Stimulated activated CD4-positive, alpha-beta T cell treated with anti-CD3 and anti-CD28 coated beads, Interleukin-12 subunit alpha, Interleukin-12 subunit beta, amount 100 ng/mL, for 24 hours (primary cell): Measurements from ENCODE around the gene EXOC4.

Experiments used
- DNase-seq, 2 experiments: peaks; one replicate each; pipeline ENCODE4 v3.0.0-alpha.2; 2020; ENCODE audit warnings: low read depth in 2 of 2

The EXOC4 gene

DNA sequence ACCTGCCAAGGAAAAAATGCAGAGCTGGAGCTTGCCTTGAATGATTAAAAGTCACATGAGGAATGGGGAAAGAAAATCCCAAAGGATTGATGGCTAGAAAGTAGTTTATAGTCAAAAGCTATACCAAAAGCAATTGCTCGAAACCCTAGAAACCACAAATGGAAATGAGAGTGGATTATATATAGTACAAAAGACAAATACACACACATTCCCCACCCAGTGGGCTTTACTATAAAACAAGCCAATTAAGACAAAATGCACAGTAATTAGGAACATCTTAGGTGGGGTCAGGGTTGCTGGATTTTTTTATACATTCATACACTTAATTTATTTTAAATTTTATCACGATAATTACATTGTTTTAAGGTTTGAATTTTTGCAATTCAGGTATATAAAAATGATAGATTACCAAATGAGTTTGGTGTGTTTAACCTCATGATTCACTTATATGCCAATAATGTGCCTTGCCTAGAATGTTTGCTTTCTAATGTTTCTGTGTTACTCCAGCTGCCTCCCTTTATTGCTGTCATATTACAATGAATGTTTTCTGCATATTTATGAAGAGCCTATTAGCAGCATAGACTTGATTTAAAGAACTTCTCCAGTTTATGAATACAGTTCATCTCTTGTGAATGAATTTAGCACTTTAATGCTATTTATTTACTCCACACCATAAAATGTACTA, 421.3 kb downstream of the EXOC4 start:
- DNase-seq, result no peak

DNA sequence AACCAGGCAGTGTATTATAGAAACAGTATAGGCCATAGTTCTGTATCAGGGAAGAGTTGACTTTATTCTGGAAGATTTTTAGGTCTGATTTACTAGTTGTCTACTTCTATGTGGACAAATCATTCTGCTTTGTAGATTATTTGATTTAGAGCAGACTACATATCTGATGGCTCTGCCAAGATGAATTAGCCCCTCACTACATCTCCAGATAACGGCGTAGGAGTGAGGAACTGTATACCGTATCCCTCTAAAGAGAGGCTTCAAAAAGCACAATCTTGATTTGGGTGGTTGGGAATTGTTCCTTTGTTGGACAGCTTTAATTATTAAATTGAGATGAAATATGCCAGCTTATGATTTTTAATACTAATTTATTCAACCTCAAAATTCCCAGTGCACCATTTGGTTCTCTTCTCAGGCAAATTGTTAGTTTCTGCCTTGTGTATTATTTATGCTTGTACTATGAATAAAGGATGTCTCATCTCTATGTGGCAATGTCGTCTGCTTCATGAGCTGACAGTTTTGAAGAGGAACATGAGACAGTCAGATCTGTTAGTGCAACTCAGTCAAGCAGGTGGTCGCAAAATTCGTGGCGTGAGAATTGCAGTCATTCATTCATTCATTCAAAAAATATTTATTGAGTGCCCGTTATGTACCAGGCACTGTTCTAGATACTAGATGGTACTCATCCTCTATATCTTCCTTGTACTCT, 422.8 kb downstream of the EXOC4 start:
- DNase-seq, result no peak

DNA sequence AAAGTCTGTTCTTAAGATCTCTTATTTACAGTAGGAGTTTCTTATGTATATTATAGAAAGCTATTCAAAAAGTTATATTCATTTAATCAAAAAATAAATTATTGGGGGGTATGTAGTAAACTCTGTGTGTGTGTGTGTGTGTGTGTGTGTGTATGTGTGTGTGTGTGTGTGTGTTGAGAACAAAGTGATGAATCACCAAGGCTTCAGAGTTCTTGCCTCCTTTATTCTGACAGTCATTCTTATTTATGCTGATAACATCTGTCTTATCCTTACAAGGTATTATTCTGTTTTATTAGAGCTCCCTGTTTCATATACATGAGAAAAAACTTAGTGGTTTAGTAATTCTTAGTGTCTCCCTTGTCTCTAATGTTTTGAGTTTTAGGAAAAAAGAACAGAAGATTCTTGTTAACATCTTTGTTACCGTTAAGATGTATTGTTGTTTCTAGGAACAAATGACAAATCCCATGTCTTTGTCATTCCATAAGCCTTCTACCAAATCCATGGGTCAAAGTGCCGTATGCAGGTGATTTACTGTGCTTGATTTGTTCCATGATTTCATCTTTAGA, 424.0 kb downstream of the EXOC4 start:
- DNase-seq, result no peak

DNA sequence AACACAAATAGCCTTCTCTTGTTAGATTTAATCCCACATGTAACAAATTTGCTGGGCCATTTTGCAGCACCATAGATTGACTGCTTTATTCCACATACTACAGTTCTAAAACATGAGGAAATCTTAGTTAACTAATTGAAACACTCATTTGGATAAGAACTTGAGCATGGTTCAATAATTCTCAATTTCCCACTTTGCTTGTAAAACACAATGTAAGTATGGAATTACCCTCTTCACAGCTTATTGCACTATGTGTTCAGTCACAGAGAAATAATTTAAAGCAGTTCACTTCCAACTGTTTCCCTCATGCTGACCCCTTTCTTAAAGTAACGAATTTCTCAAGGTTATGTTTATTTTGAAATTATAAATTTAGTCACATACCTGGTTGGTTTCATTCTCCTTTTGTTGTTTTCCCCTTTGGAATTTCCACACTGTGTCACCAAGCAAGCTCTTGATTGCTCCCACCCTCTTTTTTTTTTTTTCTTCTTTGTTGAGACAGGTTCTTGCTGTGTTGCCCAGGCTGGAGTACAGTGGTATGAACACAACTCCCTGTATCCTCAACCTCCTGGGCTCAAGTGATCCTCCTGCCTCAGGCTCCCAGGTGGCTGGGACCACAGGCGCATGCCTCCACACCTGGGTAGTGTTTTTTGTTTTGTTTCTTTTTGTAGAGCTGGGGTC, 425.4 kb downstream of the EXOC4 start:
- DNase-seq, result no peak

DNA sequence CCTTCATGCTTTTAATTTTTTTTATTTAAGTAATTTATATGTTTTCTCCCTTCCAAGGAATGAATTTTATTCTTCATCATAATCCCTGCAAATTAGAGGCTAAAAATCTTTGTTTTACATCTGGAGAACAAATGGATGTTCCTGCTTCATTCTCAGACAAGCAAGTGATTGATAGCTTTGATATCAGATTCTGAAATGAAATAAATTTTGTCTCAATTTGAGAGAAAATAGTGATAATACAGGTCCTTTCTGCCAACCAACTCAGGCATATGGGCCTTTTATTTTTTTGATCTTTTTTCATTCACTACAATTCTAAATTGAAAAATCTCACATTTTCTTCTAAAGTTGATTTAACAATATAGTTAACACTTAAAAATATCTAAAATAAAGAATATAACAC, 427.1 kb downstream of the EXOC4 start:
- no peak for DNase-seq

- no peak for DNase-seq
Observed at GRCh38 chr7:133681529-133681928, 428.7 kb downstream of the EXOC4 start.

- no peak for DNase-seq
Observed at GRCh38 chr7:133682364-133683181, 429.7 kb downstream of the EXOC4 start.

DNA sequence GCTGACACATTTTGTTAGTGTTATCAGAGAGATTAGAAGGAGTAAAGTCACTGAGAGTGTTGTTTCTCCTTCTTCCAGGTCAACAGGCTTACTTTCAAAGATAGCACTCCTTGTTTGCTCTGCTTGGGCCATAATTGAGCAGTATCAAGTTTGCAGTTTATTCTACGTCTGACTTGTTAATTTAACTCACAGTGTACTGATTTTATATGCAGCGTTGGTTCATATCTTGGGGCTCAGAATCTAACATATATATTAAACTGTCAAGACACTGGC, 430.2 kb downstream of the EXOC4 start:
- DNase-seq, result no peak

DNA sequence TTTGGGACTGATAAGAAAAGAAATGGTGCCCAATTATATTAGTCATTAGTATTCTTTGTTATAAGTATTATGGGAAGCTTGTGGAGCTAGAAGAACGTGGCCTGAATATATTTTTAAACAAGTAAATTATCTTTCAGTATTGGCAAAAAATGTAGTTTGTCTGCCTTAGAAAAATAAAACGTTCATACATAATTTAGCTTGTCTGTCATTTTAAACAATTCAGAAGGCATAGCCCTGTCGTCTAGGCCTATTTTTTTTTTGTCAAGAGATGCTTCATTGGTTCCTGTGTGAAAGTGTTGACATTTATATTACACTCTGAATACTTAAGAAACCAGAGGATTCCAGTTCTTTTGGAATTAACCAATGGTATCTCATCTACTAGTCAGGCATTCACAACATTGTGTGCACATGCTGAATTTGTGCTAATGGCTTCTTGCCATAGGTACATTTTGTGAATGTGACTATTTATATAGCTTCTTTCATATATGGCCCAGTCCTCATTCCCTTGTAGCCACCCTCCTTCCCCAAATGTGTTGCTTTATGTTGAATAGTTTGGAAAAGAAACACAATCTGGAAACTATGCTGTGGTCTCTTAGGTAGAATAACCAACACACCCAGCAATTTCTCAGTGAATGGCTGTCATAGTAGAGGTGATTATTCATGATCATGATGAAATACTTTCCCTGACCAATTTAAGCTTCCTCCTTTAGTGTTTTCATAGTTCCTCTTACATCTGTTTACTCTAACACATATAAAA, 435.8 kb downstream of the EXOC4 start:
- DNase-seq, result no peak

GRCh38 chr7:133690740-133691139, 437.9 kb downstream of the EXOC4 start:
- no peak for DNase-seq

DNA sequence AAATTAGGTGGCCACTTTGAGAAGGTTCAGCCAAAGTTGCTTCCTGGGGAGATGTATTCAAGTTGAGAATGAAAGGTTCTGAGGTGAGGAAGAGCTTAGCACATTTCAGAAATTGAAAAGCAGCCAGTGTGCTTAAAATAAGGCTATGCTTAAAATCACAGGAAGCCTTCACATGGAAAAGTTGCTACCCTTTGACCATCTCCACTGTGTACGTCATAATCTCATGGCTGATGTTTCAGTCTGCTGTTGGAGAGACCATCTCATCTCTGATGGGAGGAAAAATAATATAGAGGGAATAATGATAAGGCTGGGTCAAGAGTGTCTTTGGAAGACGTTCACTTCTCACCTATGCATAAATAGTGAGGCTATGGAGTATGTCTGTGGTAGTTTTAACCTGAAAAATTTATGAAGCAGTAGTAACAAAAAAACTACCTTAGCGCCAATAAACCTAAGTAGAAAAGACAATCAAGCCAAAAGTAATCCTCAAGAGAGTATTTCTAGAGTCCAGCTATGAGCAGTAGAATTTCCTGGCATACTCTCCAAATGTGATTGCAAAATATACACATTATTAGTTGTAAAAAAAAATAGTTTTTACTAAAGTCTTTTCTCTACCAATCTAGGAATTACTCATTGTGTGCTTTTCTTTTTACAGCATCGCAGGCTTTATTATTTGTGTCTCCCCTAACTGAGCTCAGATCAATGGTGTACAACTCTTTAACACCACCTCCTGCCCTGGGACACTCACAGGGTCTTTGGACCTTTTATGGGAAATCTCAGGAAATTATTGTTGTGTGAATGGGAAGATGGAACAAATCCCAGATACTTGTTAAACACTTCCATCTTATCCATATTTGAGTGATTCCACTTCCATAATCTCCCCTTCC, 439.1 kb downstream of the EXOC4 start:
- DNase-seq, result no peak

- DNase-seq, result no peak
Observed at GRCh38 chr7:133693281-133693680, 440.4 kb downstream of the EXOC4 start.

- DNase-seq, result no peak
Observed at GRCh38 chr7:133696056-133696455, 443.2 kb downstream of the EXOC4 start.

GRCh38 chr7:133697585-133697984, 444.7 kb downstream of the EXOC4 start:
- no peak for DNase-seq

DNA sequence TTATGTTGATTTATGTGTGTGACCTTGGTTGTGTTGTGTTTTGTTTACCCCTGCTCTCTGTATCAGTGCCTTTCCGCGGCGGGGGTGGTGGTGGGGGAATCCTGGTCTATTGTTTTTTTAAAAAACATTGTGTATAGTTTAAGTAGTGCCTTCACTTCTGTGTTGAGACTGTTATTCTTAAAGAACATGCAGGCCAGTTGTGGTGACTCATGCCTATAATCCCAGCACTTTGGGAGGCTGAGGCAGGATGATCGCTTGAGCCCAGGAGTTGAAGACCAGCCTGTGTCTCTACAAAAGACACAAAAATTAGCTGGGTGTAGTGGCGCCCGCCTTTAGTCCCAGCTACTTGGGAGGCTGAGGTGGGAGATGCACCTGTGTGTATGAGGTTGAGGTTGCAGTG, 445.2 kb downstream of the EXOC4 start:
- no peak for DNase-seq

DNA sequence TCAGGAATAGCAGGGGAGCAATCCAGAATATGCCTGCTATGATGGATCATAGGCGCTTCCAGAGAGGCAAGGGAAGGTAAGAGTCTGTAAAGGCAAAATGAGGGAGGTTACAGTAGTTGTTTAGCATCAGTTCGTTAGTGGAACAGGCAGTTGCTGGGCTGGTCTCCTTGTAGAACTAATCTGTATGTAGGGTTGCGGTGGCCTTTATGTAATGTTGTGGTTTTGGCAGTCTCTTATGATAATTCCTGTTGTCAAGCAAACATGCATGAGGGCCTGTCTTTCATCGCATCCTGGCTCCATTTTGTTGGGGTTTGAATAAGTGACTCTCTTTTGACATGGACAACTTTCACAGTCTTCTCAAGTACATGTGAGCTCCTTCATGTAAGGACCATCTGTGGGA, 446.5 kb downstream of the EXOC4 start:
- DNase-seq, result no peak

GRCh38 chr7:133702078-133702477, 449.2 kb downstream of the EXOC4 start:
- no peak for DNase-seq

DNA sequence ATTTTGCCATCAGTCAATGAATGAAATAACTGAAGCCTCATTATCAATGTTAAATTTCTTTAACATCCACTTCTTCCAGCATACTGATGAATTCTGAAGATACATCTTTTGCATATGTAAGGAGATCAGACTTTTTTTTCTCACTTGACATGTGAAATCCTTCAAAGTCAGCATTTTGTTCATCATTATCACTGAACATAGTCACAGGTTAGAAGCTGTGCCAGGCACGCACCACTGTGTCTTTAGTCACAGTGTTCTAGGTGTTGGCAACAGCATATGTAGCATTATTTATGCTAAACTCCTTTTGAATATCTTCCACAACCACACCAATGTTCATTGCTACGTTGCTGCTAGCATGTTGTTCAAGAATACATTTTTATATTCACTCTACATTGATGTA, 450.1 kb downstream of the EXOC4 start:
- DNase-seq, result no peak

DNA sequence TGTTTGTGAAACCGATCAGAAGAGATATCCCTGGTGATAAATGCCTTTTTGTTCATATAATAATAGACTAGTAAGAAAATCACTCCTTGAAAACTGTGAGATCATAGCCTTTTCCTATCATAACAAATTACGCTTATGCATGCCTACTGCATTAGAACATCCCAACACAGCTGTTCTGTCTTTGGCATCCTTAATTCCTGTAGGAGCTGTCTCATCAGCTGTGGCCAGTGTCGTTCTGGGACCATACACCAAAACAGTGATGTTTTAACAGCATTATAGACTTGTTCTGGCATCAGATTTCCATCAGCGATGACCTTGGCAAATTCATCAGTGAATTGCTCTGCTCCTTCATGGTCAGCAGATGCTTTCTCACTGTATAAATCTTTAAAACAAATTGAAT, 450.7 kb downstream of the EXOC4 start:
- DNase-seq, result no peak

- no peak for DNase-seq
Observed at GRCh38 chr7:133704453-133704852, 451.6 kb downstream of the EXOC4 start.
